ENCODE data around the gene CSNK2B.

DNA sequence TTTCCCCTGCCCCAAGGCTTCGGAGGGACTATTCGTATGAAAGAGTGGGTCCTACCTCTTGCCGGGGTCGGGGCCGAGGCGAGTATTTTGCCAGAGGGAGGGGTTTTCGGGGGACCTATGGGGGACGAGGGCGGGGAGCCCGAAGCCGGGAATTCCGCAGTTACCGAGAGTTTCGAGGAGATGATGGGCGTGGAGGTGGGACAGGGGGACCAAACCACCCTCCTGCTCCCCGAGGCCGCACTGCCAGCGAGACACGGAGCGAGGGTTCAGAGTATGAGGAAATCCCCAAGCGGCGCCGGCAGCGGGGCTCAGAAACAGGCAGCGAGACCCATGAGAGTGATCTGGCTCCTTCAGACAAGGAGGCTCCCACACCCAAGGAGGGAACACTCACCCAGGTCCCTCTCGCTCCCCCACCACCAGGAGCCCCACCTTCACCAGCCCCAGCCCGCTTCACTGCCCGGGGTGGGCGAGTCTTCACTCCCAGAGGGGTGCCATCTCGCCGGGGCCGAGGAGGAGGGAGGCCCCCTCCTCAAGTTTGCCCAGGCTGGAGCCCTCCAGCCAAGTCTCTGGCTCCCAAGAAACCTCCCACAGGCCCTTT, 34.1 kb upstream of the CSNK2B start:
- TF ChIP-seq CTCF (IDR thresholded peaks at IDR 0.05) = no peak
- TF ChIP-seq POLR2A (IDR thresholded peaks at IDR 0.05) = no peak

Measured in testis (tissue), 2 donors.